ENCODE measurements around the gene DCDC2.
A peak's percentile ranks its signal among the peaks of the same experiment; 100 is the strongest.
"Not testable (repeated sequence)": the region's sequence is repeated elsewhere in the genome, so short reads cannot be mapped to it uniquely, and the experiment has no call there.

DCDC2 gene

GRCh38 chr6:24357336-24358218 lies at the start of gene DCDC2:
Gene DCDC2, minus strand, starts transcription at chr6:24358059. Its CDS starts 309 bp downstream, at chr6:24357750.
- DNase-seq (ENCODE audit: low read depth in 3 of 3): peak; percentile 5 to 18 (median 14)

- no peak for DNase-seq (ENCODE audit: low read depth in 3 of 3)
Observed at GRCh38 chr6:24405262-24405661, 47.4 kb upstream of the DCDC2 start.

GRCh38 chr6:24403501-24403824 lies 45.6 kb upstream of the DCDC2 start:
- DNase-seq (ENCODE audit: low read depth in 3 of 3): no peak

- DNase-seq (ENCODE audit: low read depth in 3 of 3): peak; percentile 53 to 77 (median 64)
Observed at GRCh38 chr6:24402697-24403500, 45.0 kb upstream of the DCDC2 start, which contains the start of gene MRS2. Gene MRS2, plus strand, starts transcription at chr6:24402936. Its CDS starts 111 bp downstream, at chr6:24403047.

- no peak for DNase-seq (ENCODE audit: low read depth in 3 of 3)
Observed at GRCh38 chr6:24401458-24401857, 43.6 kb upstream of the DCDC2 start.

- DNase-seq (ENCODE audit: low read depth in 3 of 3): not testable (repeated sequence)
Observed at GRCh38 chr6:24400045-24401039, 42.5 kb upstream of the DCDC2 start.

GRCh38 chr6:24397631-24398030 lies 39.8 kb upstream of the DCDC2 start:
- no peak for DNase-seq (ENCODE audit: low read depth in 3 of 3)

GRCh38 chr6:24396824-24397223 lies 39.0 kb upstream of the DCDC2 start:
- DNase-seq (ENCODE audit: low read depth in 3 of 3): no peak

GRCh38 chr6:24394780-24395437 lies 37.0 kb upstream of the DCDC2 start:
- no peak for DNase-seq (ENCODE audit: low read depth in 3 of 3)

GRCh38 chr6:24394061-24394779 lies 36.4 kb upstream of the DCDC2 start:
- DNase-seq (ENCODE audit: low read depth in 3 of 3): no peak

- no peak for DNase-seq (ENCODE audit: low read depth in 3 of 3)
Observed at GRCh38 chr6:24391756-24392405, 34.0 kb upstream of the DCDC2 start.

GRCh38 chr6:24391208-24391607 lies 33.3 kb upstream of the DCDC2 start:
- DNase-seq (ENCODE audit: low read depth in 3 of 3): no peak

GRCh38 chr6:24387818-24388217 lies 30.0 kb upstream of the DCDC2 start:
- DNase-seq (ENCODE audit: low read depth in 3 of 3): no peak

- no peak for DNase-seq (ENCODE audit: low read depth in 3 of 3)
Observed at GRCh38 chr6:24385536-24386269, 27.8 kb upstream of the DCDC2 start.

- not testable (repeated sequence) for DNase-seq (ENCODE audit: low read depth in 3 of 3)
Observed at GRCh38 chr6:24384369-24385130, 26.7 kb upstream of the DCDC2 start.

- not testable (repeated sequence) for DNase-seq (ENCODE audit: low read depth in 3 of 3)
Observed at GRCh38 chr6:24382891-24383494, 25.1 kb upstream of the DCDC2 start.

- DNase-seq (ENCODE audit: low read depth in 3 of 3): no peak
Observed at GRCh38 chr6:24382220-24382540, 24.3 kb upstream of the DCDC2 start.

Data from stimulated activated CD4-positive, alpha-beta T cell treated with anti-CD3 and anti-CD28 coated beads, TNF-alpha, amount 100 ng/mL, for 24 hours (primary cell).